ENCODE measurements around the gene HTR7. TPM values are rescaled to one million over a fixed set of nuclear protein-coding genes. Genes with fewer than 3 reads are reported as not detected.

Gene HTR7
- total RNA-seq, 1 donor from 2014 or later = 0.93 TPM

- DNase-seq (ENCODE audit: low spot score, unreplicated experiment) = no peak
- Mint-ChIP-seq H3K9me3 (ENCODE audit: low read depth) (no peaks in the 10 kb centered on the region), H3K4me3 (ENCODE audit: low read depth) (no peak overlapping the region), H3K27me3 (no peaks in the 10 kb centered on the region), H3K27ac (no peak overlapping the region), H3K4me1 (ENCODE audit: low read depth) (no peaks in the 10 kb centered on the region), H3K36me3 (ENCODE audit: insufficient read depth) (peaks cover 13% of the 10 kb centered on the region)
- TF ChIP-seq CTCF (IDR thresholded peaks at IDR 0.05; ENCODE audit: unreplicated experiment) = no peak
Measured at GRCh38 chr10:90889636-90890035, 31.8 kb upstream of the HTR7 start.

GRCh38 chr10:90888387-90888786, 30.5 kb upstream of the HTR7 start:
- no peak for DNase-seq (ENCODE audit: low spot score, unreplicated experiment)
- Mint-ChIP-seq H3K27ac (peak overlapping the region; percentile 26), H3K27me3 (no peaks in the 10 kb centered on the region), H3K36me3 (ENCODE audit: insufficient read depth) (peaks cover 13% of the 10 kb centered on the region), H3K9me3 (ENCODE audit: low read depth) (no peaks in the 10 kb centered on the region), H3K4me1 (ENCODE audit: low read depth) (peaks cover 4% of the 10 kb centered on the region), H3K4me3 (ENCODE audit: low read depth) (no peak overlapping the region)
- TF ChIP-seq CTCF (IDR thresholded peaks at IDR 0.05; ENCODE audit: unreplicated experiment) = no peak

- Mint-ChIP-seq H3K27me3 (no peaks in the 10 kb centered on the region), H3K27ac (no peak overlapping the region), H3K4me1 (ENCODE audit: low read depth) (peaks cover 5% of the 10 kb centered on the region), H3K36me3 (ENCODE audit: insufficient read depth) (peaks cover 13% of the 10 kb centered on the region), H3K9me3 (ENCODE audit: low read depth) (no peaks in the 10 kb centered on the region), H3K4me3 (ENCODE audit: low read depth) (no peak overlapping the region)
- DNase-seq (ENCODE audit: low spot score, unreplicated experiment) = no peak
- TF ChIP-seq CTCF (IDR thresholded peaks at IDR 0.05; ENCODE audit: unreplicated experiment) = no peak
Measured at GRCh38 chr10:90887555-90887954, 29.7 kb upstream of the HTR7 start.

GRCh38 chr10:90885176-90885575, 27.3 kb upstream of the HTR7 start:
- Mint-ChIP-seq H3K27ac (no peak overlapping the region), H3K9me3 (ENCODE audit: low read depth) (no peaks in the 10 kb centered on the region), H3K4me1 (ENCODE audit: low read depth) (peaks cover 5% of the 10 kb centered on the region), H3K36me3 (ENCODE audit: insufficient read depth) (peaks cover 16% of the 10 kb centered on the region), H3K4me3 (ENCODE audit: low read depth) (no peak overlapping the region), H3K27me3 (no peaks in the 10 kb centered on the region)
- no peak for TF ChIP-seq CTCF (IDR thresholded peaks at IDR 0.05; ENCODE audit: unreplicated experiment)
- DNase-seq (ENCODE audit: low spot score, unreplicated experiment) = no peak

- no peak for DNase-seq (ENCODE audit: low spot score, unreplicated experiment)
- H3K4me3 Mint-ChIP-seq (ENCODE audit: low read depth) = no peak overlapping the region
- H3K27me3 Mint-ChIP-seq = no peaks in the 10 kb centered on the region
- no peak for TF ChIP-seq CTCF (IDR thresholded peaks at IDR 0.05; ENCODE audit: unreplicated experiment)
- no peaks in the 10 kb centered on the region for H3K9me3 Mint-ChIP-seq (ENCODE audit: low read depth)
- H3K27ac Mint-ChIP-seq = no peak overlapping the region
- H3K36me3 Mint-ChIP-seq (ENCODE audit: insufficient read depth) = peaks cover 17% of the 10 kb centered on the region
- peaks cover 5% of the 10 kb centered on the region for H3K4me1 Mint-ChIP-seq (ENCODE audit: low read depth)
Measured at GRCh38 chr10:90884431-90884830, 26.6 kb upstream of the HTR7 start.

All from progenitor cell of endocrine pancreas (in vitro differentiated cells).